Adrenal gland (tissue), 5 donors: ENCODE measurements around the gene OTUB1.

Experiments
- POLR2A ChIP-seq, 2 donors: fragments of 450-650 bp; IDR thresholded peaks; one replicate each; pipeline ENCODE4 v1.6.1; 2017; ENCODE audit warnings: antibody characterized with exemption in 2 of 2, mild to moderate bottlenecking in 2 of 2, moderate library complexity in 1 of 2
- TF ChIP-seq, protein P1 (sequence below), 6 experiments: fragments of 450-650 bp in 4 of 6; fragments of 200-600 bp in 2 of 6; sonication (generic) in 1 of 6; IDR thresholded peaks; 1 replicate in 5 of 6; 2 replicates in 1 of 6; pipeline versions ENCODE4 v1.5.1 to v1.8.0; 2016 to 2021; ENCODE audit warnings: antibody characterized with exemption in 6 of 6, mild to moderate bottlenecking in 2 of 6, moderate library complexity in 1 of 6
- donor health status: DM: no; HTN: no; CAD: no.

- TF ChIP-seq POLR2A (IDR thresholded peaks at IDR 0.05): no peak
- TF ChIP-seq, protein P1, sequence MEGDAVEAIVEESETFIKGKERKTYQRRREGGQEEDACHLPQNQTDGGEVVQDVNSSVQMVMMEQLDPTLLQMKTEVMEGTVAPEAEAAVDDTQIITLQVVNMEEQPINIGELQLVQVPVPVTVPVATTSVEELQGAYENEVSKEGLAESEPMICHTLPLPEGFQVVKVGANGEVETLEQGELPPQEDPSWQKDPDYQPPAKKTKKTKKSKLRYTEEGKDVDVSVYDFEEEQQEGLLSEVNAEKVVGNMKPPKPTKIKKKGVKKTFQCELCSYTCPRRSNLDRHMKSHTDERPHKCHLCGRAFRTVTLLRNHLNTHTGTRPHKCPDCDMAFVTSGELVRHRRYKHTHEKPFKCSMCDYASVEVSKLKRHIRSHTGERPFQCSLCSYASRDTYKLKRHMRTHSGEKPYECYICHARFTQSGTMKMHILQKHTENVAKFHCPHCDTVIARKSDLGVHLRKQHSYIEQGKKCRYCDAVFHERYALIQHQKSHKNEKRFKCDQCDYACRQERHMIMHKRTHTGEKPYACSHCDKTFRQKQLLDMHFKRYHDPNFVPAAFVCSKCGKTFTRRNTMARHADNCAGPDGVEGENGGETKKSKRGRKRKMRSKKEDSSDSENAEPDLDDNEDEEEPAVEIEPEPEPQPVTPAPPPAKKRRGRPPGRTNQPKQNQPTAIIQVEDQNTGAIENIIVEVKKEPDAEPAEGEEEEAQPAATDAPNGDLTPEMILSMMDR (IDR thresholded peaks at IDR 0.05): no peak
Observed at GRCh38 chr11:64036087-64037026, 50.1 kb downstream of the OTUB1 start.
